GM19023 (cell line): ENCODE measurements around the gene MOK.
"Not testable (repeated sequence)": the region's sequence is repeated elsewhere in the genome, so short reads cannot be mapped to it uniquely, and the experiment has no call there.

Experiments
- ATAC-seq: cut with Tn5 transposase; IDR thresholded peaks from one replicate; pipeline ENCODE4 v1.9.1; 2021; ENCODE audit warnings: mild to moderate bottlenecking, moderate library complexity; ENCODE audit not compliant: unreplicated experiment

MOK gene

GRCh38 chr14:102304611-102305506, at the start of gene MOK:
TSS of gene MOK (minus strand) at chr14:102305164. CDS start at chr14:102304968, 196 bp downstream.
- ATAC-seq, result peak; percentile 96

GRCh38 chr14:102353126-102353619, 48.2 kb upstream of the MOK start:
- no peak for ATAC-seq

- ATAC-seq, result no peak
These were observed 47.2 kb upstream of the MOK start for GRCh38 chr14:102352213-102352612.

GRCh38 chr14:102351593-102351992, 46.6 kb upstream of the MOK start:
- not testable (repeated sequence) for ATAC-seq

GRCh38 chr14:102351023-102351422, 46.1 kb upstream of the MOK start:
- no peak for ATAC-seq

- ATAC-seq, result no peak
These were observed 43.4 kb upstream of the MOK start for GRCh38 chr14:102348376-102348775.

GRCh38 chr14:102346645-102347044, 41.7 kb upstream of the MOK start:
- ATAC-seq, result no peak

- no peak for ATAC-seq
These were observed 40.3 kb upstream of the MOK start for GRCh38 chr14:102345232-102345631.

- ATAC-seq, result no peak
These were observed 39.5 kb upstream of the MOK start for GRCh38 chr14:102344485-102344884.

- no peak for ATAC-seq
These were observed 39.1 kb upstream of the MOK start for GRCh38 chr14:102344084-102344483.

- no peak for ATAC-seq
These were observed 37.3 kb upstream of the MOK start for GRCh38 chr14:102342238-102342637.

GRCh38 chr14:102341566-102341965, 36.6 kb upstream of the MOK start:
- ATAC-seq, result no peak

- ATAC-seq, result no peak
These were observed 33.8 kb upstream of the MOK start for GRCh38 chr14:102338724-102339123.

GRCh38 chr14:102335163-102335562, 30.2 kb upstream of the MOK start:
- ATAC-seq, result no peak

GRCh38 chr14:102333795-102334705, 29.1 kb upstream of the MOK start:
- no peak for ATAC-seq

GRCh38 chr14:102333390-102333789, 28.4 kb upstream of the MOK start:
- ATAC-seq, result no peak

- no peak for ATAC-seq
These were observed 25.8 kb upstream of the MOK start for GRCh38 chr14:102330806-102331205.

- ATAC-seq, result not testable (repeated sequence)
These were observed 24.4 kb upstream of the MOK start for GRCh38 chr14:102329381-102329780.

GRCh38 chr14:102326583-102326982, 21.6 kb upstream of the MOK start:
- ATAC-seq, result no peak

- ATAC-seq, result no peak
These were observed 20.9 kb upstream of the MOK start for GRCh38 chr14:102325791-102326345.

GRCh38 chr14:102323102-102323501, 18.1 kb upstream of the MOK start:
- no peak for ATAC-seq
